ENCODE measurements around the gene WDFY4. TPM values are rescaled to one million over a fixed set of nuclear protein-coding genes. Genes with fewer than 3 reads are reported as not detected.

Gene WDFY4
- total RNA-seq, 1 experiment from 2014 or later, result 0.22 TPM

DNA sequence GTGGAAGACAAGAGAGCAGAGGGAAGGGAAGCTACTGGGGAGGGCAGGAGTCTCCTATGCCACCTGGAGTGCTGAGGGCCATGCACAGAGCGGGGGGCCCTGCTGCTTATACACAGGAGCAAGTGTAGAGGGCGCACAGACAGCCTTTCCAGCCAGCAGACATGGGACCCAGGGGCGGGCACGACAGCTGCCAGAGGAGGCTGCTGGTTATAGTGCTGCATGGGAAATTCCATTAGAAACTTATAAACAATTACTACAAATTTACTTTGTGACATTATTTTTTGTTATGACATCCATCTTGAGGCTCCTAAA lies 90.5 kb downstream of the WDFY4 start:
- Histone ChIP-seq H3K9ac (ENCODE audit: low read length) (no peak overlapping the region), H3K9me2 (ENCODE audit: insufficient read depth) (no peaks in the 10 kb centered on the region), H3K4me2 (ENCODE audit: low read length) (no peak overlapping the region), H2AFZ (ENCODE audit: low read depth, low read length, poor library complexity, severe bottlenecking) (no peak overlapping the region), H3K9me3 (ENCODE audit: control insufficient read depth in 1 of 2, insufficient read depth in 1 of 2, low read depth in 1 of 2, low read length in 2 of 2) (no peaks in the 10 kb centered on the region), H3K27me3 (ENCODE audit: insufficient read depth, low read length) (peaks cover 31% of the 10 kb centered on the region; the same call in 1 of the 2 replicates), H4K20me1 (ENCODE audit: insufficient read depth) (no peaks in the 10 kb centered on the region), H3K4me1 (ENCODE audit: control insufficient read depth in 1 of 2, insufficient read depth in 2 of 2, low read length in 2 of 2) (no peaks in the 10 kb centered on the region), H3K4me3 (replicated peaks in 1 of 2; ENCODE audit: low read depth in 1 of 2, low read length in 2 of 2) (no peak overlapping the region), H3K27ac (ENCODE audit: low read depth, low read length) (no peak overlapping the region), H3K36me3 (ENCODE audit: control insufficient read depth in 1 of 2, insufficient read depth in 2 of 2, low read length in 2 of 2) (no peaks in the 10 kb centered on the region), H3K79me2 (ENCODE audit: insufficient read depth, low read length) (no peaks in the 10 kb centered on the region)
- TF ChIP-seq TCF7L2 (IDR thresholded peaks at IDR 0.05; ENCODE audit: borderline replicate concordance, extremely low read depth, insufficient read depth, insufficient read length) (no peak), POLR2A (IDR thresholded peaks at IDR 0.05; ENCODE audit: borderline replicate concordance, extremely low read depth, insufficient read depth, insufficient read length) (no peak), ZNF274 (IDR thresholded peaks at IDR 0.05; ENCODE audit: low read depth, low read length) (no peak), SP1 (IDR thresholded peaks at IDR 0.05; ENCODE audit: low read depth) (no peak), CEBPB (IDR thresholded peaks at IDR 0.05; ENCODE audit: low read depth) (no peak), ZBTB33 (IDR thresholded peaks at IDR 0.05; ENCODE audit: extremely low read depth, insufficient replicate concordance, low read length) (no peak), CTCF (IDR thresholded peaks at IDR 0.05 in 2 of 3, conservative IDR thresholded peaks at IDR 0.05 in 1 of 3; ENCODE audit: borderline replicate concordance in 1 of 3, insufficient read depth in 1 of 3, low read depth in 2 of 3, low read length in 2 of 3) (no peak), YY1 (IDR thresholded peaks at IDR 0.05; ENCODE audit: extremely low read depth, insufficient replicate concordance, low read depth, low read length) (no peak), CBX3 (IDR thresholded peaks at IDR 0.05; ENCODE audit: low read depth) (no peak), SIN3A (IDR thresholded peaks at IDR 0.05; ENCODE audit: low read depth) (no peak)
- ChIA-PET POLR2A (no interaction called here), CTCF (no interaction called here), RAD21 (ENCODE audit: low non-redundant PET in 1 of 2, low total read pairs in 2 of 2, uncharacterized antibody in 2 of 2, unreplicated experiment in 2 of 2) (no interaction called here)
- BruUV-seq (replicated peaks), result no TSS peak
- DNase-seq (ENCODE audit: low read depth, low spot score) (no peak), ATAC-seq (no peak)
- intact Hi-C loops (cut with micrococcal nuclease), result no loop called here
